ENCODE data around the gene CNTNAP4.

CNTNAP4 gene

GRCh38 chr16:76235426-76235825 lies 41.8 kb upstream of the CNTNAP4 start:
- H3K23ac ChIP-seq (ENCODE audit: low read depth, low read length, poor library complexity): peak overlapping the region; percentile 55
- no peak for DNase-seq (ENCODE audit: low spot score)
- no peak overlapping the region for H3K4ac ChIP-seq (ENCODE audit: low read length)
- no peak overlapping the region for H3K4me3 ChIP-seq (ENCODE audit: low read length in 2 of 2)
- H3K4me1 ChIP-seq (ENCODE audit: control insufficient read depth in 2 of 2, insufficient read depth in 1 of 2, low read depth in 1 of 2, low read length in 2 of 2): no peaks in the 10 kb centered on the region
- no peak overlapping the region for H3K18ac ChIP-seq (ENCODE audit: low read length)
- H4K8ac ChIP-seq (ENCODE audit: low read depth, low read length): peak overlapping the region; percentile 3
- H3K79me1 ChIP-seq (ENCODE audit: low read depth, low read length): peaks cover 2% of the 10 kb centered on the region
- no peak overlapping the region for H4K91ac ChIP-seq (ENCODE audit: low read depth, low read length, poor library complexity)
- H2BK5ac ChIP-seq (ENCODE audit: low read length): no peak overlapping the region
- H2BK12ac ChIP-seq (ENCODE audit: low read length): no peak overlapping the region
- H3K9ac ChIP-seq (ENCODE audit: low read depth, low read length, poor library complexity): no peak overlapping the region
- H2BK15ac ChIP-seq (ENCODE audit: low read length): no peak overlapping the region
- no peak overlapping the region for H2BK120ac ChIP-seq (ENCODE audit: low read depth, low read length)
- no peak overlapping the region for H3K4me2 ChIP-seq (ENCODE audit: insufficient read depth, low read length, poor library complexity, severe bottlenecking)
- H2AK5ac ChIP-seq (ENCODE audit: low read depth, low read length): no peak overlapping the region
- H3K14ac ChIP-seq (ENCODE audit: low read length): no peak overlapping the region
- H3K9me3 ChIP-seq (replicated peaks in 1 of 2; ENCODE audit: control insufficient read depth in 2 of 2, insufficient read depth in 1 of 2, low read depth in 1 of 2, low read length in 2 of 2): peaks cover 0 to 3% of the 10 kb centered on the region in 2 donors
- WGBS, 2 donors (ENCODE audit: extremely low coverage in 2 of 2, insufficient read length in 2 of 2, insufficient replicate concordance in 1 of 2): no CpG with 5 or more reads among the region's 12 CpGs
- H3K27me3 ChIP-seq (ENCODE audit: control insufficient read depth in 3 of 3, insufficient read depth in 3 of 3, low read depth in 1 of 3, low read length in 3 of 3): no peaks in the 10 kb centered on the region
- H3K36me3 ChIP-seq (replicated peaks in 1 of 2; ENCODE audit: control insufficient read depth in 2 of 2, insufficient read depth in 2 of 2, low read length in 2 of 2): no peaks in the 10 kb centered on the region
- no peak overlapping the region for H3K27ac ChIP-seq (replicated peaks; ENCODE audit: low read length)
- H2AFZ ChIP-seq (ENCODE audit: low read length): no peak overlapping the region

DNA sequence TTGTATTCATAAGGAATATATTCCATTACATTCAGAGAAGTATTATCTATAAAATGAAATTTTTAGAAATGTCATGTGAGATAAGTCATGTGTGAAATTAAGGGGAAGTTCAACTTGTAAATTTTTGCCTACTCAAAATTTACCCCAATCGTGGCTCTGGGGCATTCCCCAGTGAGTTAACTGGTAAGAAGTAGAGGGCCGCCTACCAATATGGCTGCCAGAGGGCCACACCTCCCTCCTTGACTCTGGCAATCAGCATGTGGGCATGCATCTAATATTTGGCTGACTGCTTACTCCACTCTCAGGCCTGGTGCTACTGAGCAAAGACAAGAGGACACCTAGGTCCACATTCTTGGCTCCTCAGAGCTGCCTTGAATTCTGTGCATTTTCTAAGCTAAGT lies 39.7 kb upstream of the CNTNAP4 start:
- Histone ChIP-seq H3K9me3 (replicated peaks in 1 of 2; ENCODE audit: control insufficient read depth in 2 of 2, insufficient read depth in 1 of 2, low read depth in 1 of 2, low read length in 2 of 2) (peaks cover 0 to 3% of the 10 kb centered on the region in 2 donors), H2BK5ac (ENCODE audit: low read length) (no peak overlapping the region), H3K27ac (replicated peaks; ENCODE audit: low read length) (no peak overlapping the region), H2AFZ (ENCODE audit: low read length) (no peak overlapping the region), H3K36me3 (replicated peaks in 1 of 2; ENCODE audit: control insufficient read depth in 2 of 2, insufficient read depth in 2 of 2, low read length in 2 of 2) (no peaks in the 10 kb centered on the region), H3K27me3 (ENCODE audit: control insufficient read depth in 3 of 3, insufficient read depth in 3 of 3, low read depth in 1 of 3, low read length in 3 of 3) (no peaks in the 10 kb centered on the region), H4K8ac (ENCODE audit: low read depth, low read length) (no peak overlapping the region), H4K91ac (ENCODE audit: low read depth, low read length, poor library complexity) (no peak overlapping the region), H3K79me1 (ENCODE audit: low read depth, low read length) (peaks cover 2% of the 10 kb centered on the region), H2BK120ac (ENCODE audit: low read depth, low read length) (no peak overlapping the region), H3K23ac (ENCODE audit: low read depth, low read length, poor library complexity) (no peak overlapping the region), H3K9ac (ENCODE audit: low read depth, low read length, poor library complexity) (no peak overlapping the region), H3K4ac (ENCODE audit: low read length) (no peak overlapping the region), H3K4me2 (ENCODE audit: insufficient read depth, low read length, poor library complexity, severe bottlenecking) (no peak overlapping the region), H3K4me3 (ENCODE audit: low read length in 2 of 2) (no peak overlapping the region), H2BK15ac (ENCODE audit: low read length) (no peak overlapping the region), H2AK5ac (ENCODE audit: low read depth, low read length) (no peak overlapping the region), H3K18ac (ENCODE audit: low read length) (no peak overlapping the region), H3K4me1 (ENCODE audit: control insufficient read depth in 2 of 2, insufficient read depth in 1 of 2, low read depth in 1 of 2, low read length in 2 of 2) (no peaks in the 10 kb centered on the region), H2BK12ac (ENCODE audit: low read length) (no peak overlapping the region), H3K14ac (ENCODE audit: low read length) (no peak overlapping the region)
- WGBS, 2 donors (ENCODE audit: extremely low coverage in 2 of 2, insufficient read length in 2 of 2, insufficient replicate concordance in 1 of 2): no CpG with 5 or more reads among the region's 2 CpGs
- no peak for DNase-seq (ENCODE audit: low spot score)

DNA sequence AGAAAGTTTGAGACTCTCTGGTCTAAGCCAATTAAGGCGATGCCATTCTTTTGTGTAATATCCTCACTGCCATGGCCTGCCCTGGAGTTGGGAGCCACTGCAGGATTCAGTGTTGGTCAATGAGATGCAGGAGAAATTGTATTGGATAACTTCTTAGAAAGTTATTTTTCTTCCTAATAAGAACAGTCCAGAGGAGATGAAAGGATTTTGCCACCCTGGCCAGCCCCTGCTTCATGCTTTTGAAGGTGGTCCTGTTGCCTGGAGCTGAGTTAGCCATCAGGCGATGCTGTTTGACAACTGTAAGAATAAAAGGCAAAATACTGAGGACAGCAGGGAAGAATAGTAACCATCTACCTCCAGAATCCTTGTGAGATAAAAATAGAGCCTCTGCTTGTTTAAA lies 35.4 kb upstream of the CNTNAP4 start:
- no peak overlapping the region for H3K14ac ChIP-seq (ENCODE audit: low read length)
- H2BK15ac ChIP-seq (ENCODE audit: low read length): no peak overlapping the region
- no peaks in the 10 kb centered on the region for H3K36me3 ChIP-seq (replicated peaks in 1 of 2; ENCODE audit: control insufficient read depth in 2 of 2, insufficient read depth in 2 of 2, low read length in 2 of 2)
- no peak overlapping the region for H3K9ac ChIP-seq (ENCODE audit: low read depth, low read length, poor library complexity)
- H2BK120ac ChIP-seq (ENCODE audit: low read depth, low read length): no peak overlapping the region
- no peaks in the 10 kb centered on the region for H3K27me3 ChIP-seq (ENCODE audit: control insufficient read depth in 3 of 3, insufficient read depth in 3 of 3, low read depth in 1 of 3, low read length in 3 of 3)
- H3K79me1 ChIP-seq (ENCODE audit: low read depth, low read length): no peaks in the 10 kb centered on the region
- no peak overlapping the region for H3K4ac ChIP-seq (ENCODE audit: low read length)
- no CpG with 5 or more reads among the region's 2 CpGs for WGBS, 2 donors (ENCODE audit: extremely low coverage in 2 of 2, insufficient read length in 2 of 2, insufficient replicate concordance in 1 of 2)
- H3K4me3 ChIP-seq (ENCODE audit: low read length in 2 of 2): no peak overlapping the region
- no peak overlapping the region for H3K27ac ChIP-seq (replicated peaks; ENCODE audit: low read length)
- no peak overlapping the region for H4K91ac ChIP-seq (ENCODE audit: low read depth, low read length, poor library complexity)
- no peaks in the 10 kb centered on the region for H3K9me3 ChIP-seq (replicated peaks in 1 of 2; ENCODE audit: control insufficient read depth in 2 of 2, insufficient read depth in 1 of 2, low read depth in 1 of 2, low read length in 2 of 2)
- no peak overlapping the region for H2BK5ac ChIP-seq (ENCODE audit: low read length)
- no peak overlapping the region for H2AFZ ChIP-seq (ENCODE audit: low read length)
- H2AK5ac ChIP-seq (ENCODE audit: low read depth, low read length): no peak overlapping the region
- H3K4me1 ChIP-seq (ENCODE audit: control insufficient read depth in 2 of 2, insufficient read depth in 1 of 2, low read depth in 1 of 2, low read length in 2 of 2): no peaks in the 10 kb centered on the region
- no peak overlapping the region for H4K8ac ChIP-seq (ENCODE audit: low read depth, low read length)
- H3K4me2 ChIP-seq (ENCODE audit: insufficient read depth, low read length, poor library complexity, severe bottlenecking): no peak overlapping the region
- H3K18ac ChIP-seq (ENCODE audit: low read length): no peak overlapping the region
- no peak overlapping the region for H3K23ac ChIP-seq (ENCODE audit: low read depth, low read length, poor library complexity)
- DNase-seq (ENCODE audit: low spot score): no peak
- H2BK12ac ChIP-seq (ENCODE audit: low read length): no peak overlapping the region

DNA sequence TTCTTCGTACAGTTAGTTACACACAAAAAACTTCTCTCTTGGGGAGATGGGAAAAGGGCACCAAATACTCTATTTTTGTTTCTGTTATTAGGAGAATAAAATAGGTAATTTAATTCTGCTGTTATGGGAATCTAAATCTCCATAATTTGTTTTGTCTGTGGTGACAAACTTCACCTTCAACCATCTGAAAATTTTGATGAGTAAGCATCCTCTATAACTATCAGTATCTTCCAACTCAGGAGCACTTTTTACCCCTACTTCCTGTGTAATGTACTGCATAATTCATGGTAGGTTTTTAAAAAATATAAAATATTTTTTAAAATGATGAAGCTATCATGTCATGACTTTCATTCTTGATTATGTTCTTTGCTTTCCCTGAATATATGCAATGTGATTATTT lies 33.6 kb upstream of the CNTNAP4 start:
- no peak overlapping the region for H2BK15ac ChIP-seq (ENCODE audit: low read length)
- H3K4ac ChIP-seq (ENCODE audit: low read length): no peak overlapping the region
- no peak overlapping the region for H2BK5ac ChIP-seq (ENCODE audit: low read length)
- H3K4me2 ChIP-seq (ENCODE audit: insufficient read depth, low read length, poor library complexity, severe bottlenecking): no peak overlapping the region
- H2AFZ ChIP-seq (ENCODE audit: low read length): no peak overlapping the region
- H3K27me3 ChIP-seq (ENCODE audit: control insufficient read depth in 3 of 3, insufficient read depth in 3 of 3, low read depth in 1 of 3, low read length in 3 of 3): no peaks in the 10 kb centered on the region
- no peak overlapping the region for H3K9ac ChIP-seq (ENCODE audit: low read depth, low read length, poor library complexity)
- no peak overlapping the region for H2BK12ac ChIP-seq (ENCODE audit: low read length)
- no peak overlapping the region for H3K4me3 ChIP-seq (ENCODE audit: low read length in 2 of 2)
- no peak overlapping the region for H4K91ac ChIP-seq (ENCODE audit: low read depth, low read length, poor library complexity)
- no CpG with 5 or more reads among the region's 1 CpG for WGBS, 2 donors (ENCODE audit: extremely low coverage in 2 of 2, insufficient read length in 2 of 2, insufficient replicate concordance in 1 of 2)
- H3K27ac ChIP-seq (replicated peaks; ENCODE audit: low read length): no peak overlapping the region
- H3K9me3 ChIP-seq (replicated peaks in 1 of 2; ENCODE audit: control insufficient read depth in 2 of 2, insufficient read depth in 1 of 2, low read depth in 1 of 2, low read length in 2 of 2): no peaks in the 10 kb centered on the region
- no peak overlapping the region for H3K18ac ChIP-seq (ENCODE audit: low read length)
- H3K36me3 ChIP-seq (replicated peaks in 1 of 2; ENCODE audit: control insufficient read depth in 2 of 2, insufficient read depth in 2 of 2, low read length in 2 of 2): no peaks in the 10 kb centered on the region
- no peak overlapping the region for H4K8ac ChIP-seq (ENCODE audit: low read depth, low read length)
- H3K79me1 ChIP-seq (ENCODE audit: low read depth, low read length): no peaks in the 10 kb centered on the region
- H3K23ac ChIP-seq (ENCODE audit: low read depth, low read length, poor library complexity): no peak overlapping the region
- no peak for DNase-seq (ENCODE audit: low spot score)
- H3K14ac ChIP-seq (ENCODE audit: low read length): no peak overlapping the region
- no peak overlapping the region for H2AK5ac ChIP-seq (ENCODE audit: low read depth, low read length)
- no peaks in the 10 kb centered on the region for H3K4me1 ChIP-seq (ENCODE audit: control insufficient read depth in 2 of 2, insufficient read depth in 1 of 2, low read depth in 1 of 2, low read length in 2 of 2)
- no peak overlapping the region for H2BK120ac ChIP-seq (ENCODE audit: low read depth, low read length)

Data from neuronal stem cell (in vitro differentiated cells).